Chondrocyte (in vitro differentiated cells): Measurements from ENCODE around the gene GRID2. TPM values are rescaled to one million over a fixed set of nuclear protein-coding genes. Genes with fewer than 3 reads are reported as not detected.
"Not testable (repeated sequence)": the region's sequence is repeated elsewhere in the genome, so short reads cannot be mapped to it uniquely, and the experiment has no call there.

Experiments used
- DNase-seq: peaks from one replicate; pipeline ENCODE4 v3.0.0; 2021; ENCODE audit warnings: mixed read lengths, low spot score
- H3K27ac Mint-ChIP-seq: one replicate; pipeline ENCODE4 v1.8.0; 2021; ENCODE audit warnings: mild to moderate bottlenecking, moderate library complexity, mixed read lengths; ENCODE audit not compliant: unreplicated experiment
- H3K27me3 Mint-ChIP-seq: 2 replicates; pipeline ENCODE4 v1.8.0; 2021; ENCODE audit warnings: low read depth, mixed read lengths
- H3K36me3 Mint-ChIP-seq: 2 replicates; pipeline ENCODE4 v1.8.0; 2021; ENCODE audit warnings: low read depth, mixed read lengths
- H3K4me1 Mint-ChIP-seq: 2 replicates; pipeline ENCODE4 v1.8.0; 2021; ENCODE audit warnings: low read depth, mild to moderate bottlenecking, mixed read lengths
- H3K4me3 Mint-ChIP-seq: one replicate; pipeline ENCODE4 v1.8.0; 2021; ENCODE audit warnings: mild to moderate bottlenecking, moderate library complexity, mixed read lengths; ENCODE audit not compliant: unreplicated experiment
- H3K9me3 Mint-ChIP-seq: 2 replicates; pipeline ENCODE4 v1.8.0; 2021; ENCODE audit warnings: low read depth, mixed read lengths
- CTCF ChIP-seq: fragments of 200-600 bp; sonication (generic); IDR thresholded peaks from 2 replicates; pipeline ENCODE4 v1.5.0; 2021; ENCODE audit warnings: antibody characterized with exemption, mild to moderate bottlenecking, moderate library complexity
- total RNA-seq: library from RNA; stranded (reverse); gene quantifications from 3 replicates; pipeline ENCODE4 v1.2.1, GENCODE V29; 2021

The GRID2 gene
- total RNA-seq, 1 donor from 2014 or later = not detected

- peaks cover 4% of the 10 kb centered on the region for H3K27me3 Mint-ChIP-seq
- no peaks in the 10 kb centered on the region for H3K36me3 Mint-ChIP-seq
- no peaks in the 10 kb centered on the region for H3K9me3 Mint-ChIP-seq
- no peak overlapping the region for H3K4me3 Mint-ChIP-seq
- TF ChIP-seq CTCF = no peak
- H3K27ac Mint-ChIP-seq = no peak overlapping the region
- no peak for DNase-seq
- no peaks in the 10 kb centered on the region for H3K4me1 Mint-ChIP-seq
These were observed 146.9 kb downstream of the GRID2 start for GRCh38 chr4:92450694-92451093.

GRCh38 chr4:92451782-92452181 is 148.0 kb downstream of the GRID2 start:
- Mint-ChIP-seq H3K27me3 (peaks cover 4% of the 10 kb centered on the region), H3K36me3 (no peaks in the 10 kb centered on the region), H3K9me3 (no peaks in the 10 kb centered on the region), H3K4me3 (no peak overlapping the region), H3K4me1 (no peaks in the 10 kb centered on the region), H3K27ac (no peak overlapping the region)
- no peak for TF ChIP-seq CTCF
- no peak for DNase-seq

- not testable (repeated sequence) for H3K27me3 Mint-ChIP-seq, H3K27ac Mint-ChIP-seq, H3K36me3 Mint-ChIP-seq
These were observed 148.6 kb downstream of the GRID2 start for GRCh38 chr4:92452383-92452782.

GRCh38 chr4:92455329-92455839 is 151.6 kb downstream of the GRID2 start:
- Mint-ChIP-seq H3K27ac (no peak overlapping the region), H3K9me3 (no peaks in the 10 kb centered on the region), H3K4me3 (no peak overlapping the region), H3K36me3 (no peaks in the 10 kb centered on the region), H3K4me1 (no peaks in the 10 kb centered on the region), H3K27me3 (peaks cover 4% of the 10 kb centered on the region)
- no peak for TF ChIP-seq CTCF
- no peak for DNase-seq

More at GRCh38 chr4:92452383-92452782, 148.6 kb downstream of the GRID2 start:
- DNase-seq, H3K9me3 Mint-ChIP-seq, H3K4me1 Mint-ChIP-seq, H3K4me3 Mint-ChIP-seq: not testable (repeated sequence)

- no peak overlapping the region for H3K27ac Mint-ChIP-seq
- H3K9me3 Mint-ChIP-seq = no peaks in the 10 kb centered on the region
These were observed 152.2 kb downstream of the GRID2 start for GRCh38 chr4:92455951-92456350.

More at GRCh38 chr4:92455951-92456350, 152.2 kb downstream of the GRID2 start:
- no peak for TF ChIP-seq CTCF
- no peak for DNase-seq
- no peak overlapping the region for H3K4me3 Mint-ChIP-seq
- no peaks in the 10 kb centered on the region for H3K4me1 Mint-ChIP-seq
- H3K27me3 Mint-ChIP-seq = peaks cover 4% of the 10 kb centered on the region
- no peaks in the 10 kb centered on the region for H3K36me3 Mint-ChIP-seq
